ENCODE results near the gene NR2C2.

The NR2C2 gene

DNA sequence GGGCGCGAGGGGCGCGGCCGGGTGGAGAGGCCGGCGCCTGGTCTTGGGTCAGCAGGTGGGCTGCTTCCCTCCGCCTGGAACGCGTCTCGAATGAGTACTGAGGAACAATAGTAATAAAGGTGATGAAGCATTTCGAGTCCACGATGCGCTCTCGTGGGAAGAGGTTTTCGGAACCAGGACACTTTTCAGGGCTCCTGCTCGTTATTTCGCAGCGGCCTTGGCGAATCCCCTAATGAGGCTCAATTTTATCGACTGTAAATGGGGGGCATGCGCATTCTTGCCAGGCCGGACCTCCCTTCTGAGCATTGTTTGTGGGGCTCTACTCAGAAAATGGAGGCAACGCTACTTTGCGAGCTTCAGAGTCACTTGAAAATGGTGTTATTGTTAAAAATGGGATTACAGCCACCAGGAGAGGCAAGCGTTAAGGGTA is 1.2 kb downstream of the NR2C2 start:
- H3K4me3 ChIP-seq (ENCODE audit: low read depth, low read length), result peak overlapping the region; percentile 73
- TF ChIP-seq, protein P1, sequence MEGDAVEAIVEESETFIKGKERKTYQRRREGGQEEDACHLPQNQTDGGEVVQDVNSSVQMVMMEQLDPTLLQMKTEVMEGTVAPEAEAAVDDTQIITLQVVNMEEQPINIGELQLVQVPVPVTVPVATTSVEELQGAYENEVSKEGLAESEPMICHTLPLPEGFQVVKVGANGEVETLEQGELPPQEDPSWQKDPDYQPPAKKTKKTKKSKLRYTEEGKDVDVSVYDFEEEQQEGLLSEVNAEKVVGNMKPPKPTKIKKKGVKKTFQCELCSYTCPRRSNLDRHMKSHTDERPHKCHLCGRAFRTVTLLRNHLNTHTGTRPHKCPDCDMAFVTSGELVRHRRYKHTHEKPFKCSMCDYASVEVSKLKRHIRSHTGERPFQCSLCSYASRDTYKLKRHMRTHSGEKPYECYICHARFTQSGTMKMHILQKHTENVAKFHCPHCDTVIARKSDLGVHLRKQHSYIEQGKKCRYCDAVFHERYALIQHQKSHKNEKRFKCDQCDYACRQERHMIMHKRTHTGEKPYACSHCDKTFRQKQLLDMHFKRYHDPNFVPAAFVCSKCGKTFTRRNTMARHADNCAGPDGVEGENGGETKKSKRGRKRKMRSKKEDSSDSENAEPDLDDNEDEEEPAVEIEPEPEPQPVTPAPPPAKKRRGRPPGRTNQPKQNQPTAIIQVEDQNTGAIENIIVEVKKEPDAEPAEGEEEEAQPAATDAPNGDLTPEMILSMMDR (IDR thresholded peaks at IDR 0.05; ENCODE audit: low read depth, low read length), result no peak

DNA sequence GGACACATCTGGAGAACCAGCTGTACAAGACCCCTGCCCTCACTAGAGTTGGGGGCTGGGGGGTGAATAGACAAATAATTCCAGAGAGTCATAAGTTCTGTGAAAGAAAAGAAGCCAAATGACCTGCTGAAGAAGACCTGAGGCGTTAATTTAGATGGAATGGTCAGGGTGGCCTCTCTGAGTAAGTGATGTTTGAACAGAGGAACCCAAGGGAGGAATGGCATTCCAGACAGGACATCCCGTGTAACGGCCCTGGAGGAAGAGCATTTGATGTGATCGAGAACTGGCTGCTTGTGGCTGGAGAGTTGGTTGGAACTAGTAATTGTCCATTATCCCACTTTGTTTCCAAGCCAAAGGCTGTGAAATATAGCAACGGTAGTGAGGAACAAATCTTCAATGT is 1.7 kb downstream of the NR2C2 start:
- H3K4me3 ChIP-seq (ENCODE audit: low read depth, low read length), result peak overlapping the region; percentile 73
- TF ChIP-seq, protein P1 (IDR thresholded peaks at IDR 0.05; ENCODE audit: low read depth, low read length), result no peak

DNA sequence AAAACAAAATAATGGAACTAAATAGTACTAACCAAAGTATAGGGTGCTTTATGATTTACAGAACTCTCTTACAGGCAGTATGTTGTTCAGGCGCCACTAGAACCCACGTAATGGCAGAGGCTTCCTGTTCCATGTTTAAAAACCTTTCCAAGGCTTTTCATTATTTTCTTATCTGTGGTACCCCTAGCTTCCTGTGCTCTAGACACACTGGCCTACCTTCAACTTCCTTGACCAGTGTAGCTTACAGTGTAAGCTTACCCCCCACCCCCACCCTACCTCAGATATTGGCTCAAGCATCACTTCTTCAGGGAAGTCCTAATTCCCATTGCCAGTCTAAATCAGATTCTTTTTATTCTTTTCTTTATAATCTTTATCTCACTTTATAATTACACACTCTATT is 2.9 kb downstream of the NR2C2 start:
- TF ChIP-seq, protein P1 (IDR thresholded peaks at IDR 0.05; ENCODE audit: low read depth, low read length), result no peak
- H3K4me3 ChIP-seq (ENCODE audit: low read depth, low read length), result no peak overlapping the region

DNA sequence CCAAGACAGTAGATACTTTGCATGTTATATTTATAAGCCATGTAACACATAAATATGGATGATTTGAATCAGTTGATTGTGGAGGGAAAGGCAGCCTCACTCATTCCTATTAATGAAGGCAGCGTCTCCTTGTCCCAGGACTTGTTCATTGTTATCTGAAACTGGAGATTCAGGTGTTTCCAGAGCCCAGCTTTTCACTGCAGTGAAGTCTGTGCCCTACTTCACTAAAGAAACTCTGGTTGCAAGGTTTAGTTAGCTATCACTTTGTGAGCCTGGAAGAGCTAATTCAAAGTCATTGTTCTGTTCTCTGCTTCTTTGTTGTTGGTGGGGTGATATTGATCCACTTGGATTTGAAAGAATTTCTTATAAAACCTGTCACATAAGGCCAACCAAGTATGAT is 9.8 kb downstream of the NR2C2 start:
- H3K4me3 ChIP-seq (ENCODE audit: low read depth, low read length), result no peak overlapping the region
- TF ChIP-seq, protein P1 (IDR thresholded peaks at IDR 0.05; ENCODE audit: low read depth, low read length), result no peak

DNA sequence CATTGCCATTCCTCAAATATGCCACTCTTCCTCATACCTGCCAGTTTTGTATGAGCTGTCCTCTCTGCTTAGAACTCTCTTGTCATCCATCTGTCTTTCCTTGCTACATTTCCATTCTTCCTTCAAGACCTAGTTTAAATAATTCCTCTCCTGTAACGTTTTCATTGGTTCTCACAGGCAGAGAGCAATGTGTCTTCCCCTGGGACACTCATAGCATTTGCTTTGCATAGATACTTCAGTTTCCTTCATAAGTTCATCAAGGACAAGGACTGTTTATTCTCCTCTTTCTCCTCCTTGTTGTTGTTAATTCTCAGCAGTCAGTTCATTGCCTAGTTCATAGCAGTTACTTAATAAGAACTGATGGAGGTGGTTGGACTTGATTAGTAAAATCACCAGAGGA is 10.5 kb downstream of the NR2C2 start:
- no peak overlapping the region for H3K4me3 ChIP-seq (ENCODE audit: low read depth, low read length)
- TF ChIP-seq, protein P1 (IDR thresholded peaks at IDR 0.05; ENCODE audit: low read depth, low read length), result no peak

DNA sequence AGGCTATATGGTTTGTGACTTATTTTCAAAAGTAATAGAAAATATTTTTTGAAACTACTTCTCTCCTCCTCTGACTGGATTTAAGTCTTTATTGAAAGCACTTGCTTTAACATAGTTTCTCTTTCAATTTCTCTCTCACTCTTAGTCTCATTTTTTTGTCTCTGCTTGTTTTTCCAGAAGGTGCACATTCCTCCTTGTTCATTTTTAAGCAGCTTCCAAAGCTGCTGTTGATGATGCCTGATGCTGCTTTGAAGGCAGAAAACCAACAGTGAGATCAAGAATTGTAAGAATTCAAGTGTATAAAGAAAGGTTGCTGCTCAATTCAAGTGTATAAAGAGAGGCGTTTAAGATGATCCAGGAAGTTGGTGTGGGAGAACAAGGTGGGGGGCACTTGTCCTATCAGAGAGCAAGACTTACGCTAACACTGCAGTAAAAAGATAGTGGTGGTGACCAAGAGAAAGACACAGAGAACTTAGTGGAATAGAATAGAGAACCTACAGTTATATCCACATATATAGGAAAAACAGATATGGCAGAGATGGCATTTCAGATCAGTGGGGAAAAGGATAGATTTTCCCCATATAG is 12.1 kb downstream of the NR2C2 start:
- TF ChIP-seq, protein P1 (IDR thresholded peaks at IDR 0.05; ENCODE audit: low read depth, low read length), result no peak
- no peak overlapping the region for H3K4me3 ChIP-seq (ENCODE audit: low read depth, low read length)

DNA sequence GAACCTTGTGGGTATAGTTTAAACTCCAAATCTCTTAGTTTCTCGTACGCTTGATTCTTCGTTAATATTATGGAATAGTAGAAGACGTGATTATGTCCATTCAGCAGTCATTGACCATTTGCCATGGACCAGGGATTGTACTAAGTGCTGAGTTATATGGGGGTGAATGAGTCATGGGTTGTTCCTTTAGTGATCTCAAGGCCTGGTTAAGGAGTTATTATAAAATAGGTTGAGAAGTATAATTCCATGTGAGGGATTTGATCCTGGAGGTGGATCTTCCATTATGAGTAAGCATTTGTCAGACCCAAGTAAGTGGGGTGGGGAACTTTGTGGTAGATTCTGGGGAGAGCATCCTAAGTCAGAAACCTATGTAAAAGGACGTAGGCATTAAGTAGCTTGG is 15.4 kb downstream of the NR2C2 start:
- H3K4me3 ChIP-seq (ENCODE audit: low read depth, low read length), result no peak overlapping the region

More for the DNA sequence above, 15.4 kb downstream of the NR2C2 start:
- TF ChIP-seq, protein P1 (IDR thresholded peaks at IDR 0.05; ENCODE audit: low read depth, low read length), result no peak

Data from WI38 (cell line).